Caco-2 (cell line): ENCODE measurements around the gene ERBB4. TPM values are rescaled to one million over a fixed set of nuclear protein-coding genes. Genes with fewer than 3 reads are reported as not detected.

Experiments
- BruUV-seq: library from RNA; stranded (reverse); fragments of 400-500 nt; replicated peaks from 2 replicates; lab custom pipeline; 2021; lab: Mats Ljungman, UMichigan
- CTCF ChIA-PET: fragments of 300-600 bp; sonication (Branson Sonifier 250); formaldehyde crosslinking; loops from one replicate; lab custom pipeline; 2022; ENCODE audit warnings: antibody characterized with exemption; lab: Charles Lee
- POLR2A ChIA-PET: fragments of 300-600 bp; sonication (Branson Sonifier 250); formaldehyde crosslinking; loops from one replicate; lab custom pipeline; 2022; ENCODE audit warnings: antibody characterized with exemption; lab: Charles Lee
- DNase-seq, 2 experiments: peaks; one replicate each; pipeline versions ENCODE4 v3.0.0 to v3.0.0-alpha.2; 2020 to 2022
- H3K27me3 ChIP-seq: replicated peaks from 2 replicates; pipeline ENCODE4 v1.6.0; 2011; ENCODE audit warnings: low read length; ENCODE audit not compliant: control insufficient read depth, insufficient read depth
- H3K36me3 ChIP-seq: 2 replicates; pipeline ENCODE4 v1.5.1; 2011; ENCODE audit warnings: low read length; ENCODE audit not compliant: control insufficient read depth, insufficient read depth
- H3K4me1 ChIP-seq: fragments of 250-450 bp; sonication (Bioruptor Pico); 2 replicates; pipeline ENCODE4 v1.5.1; 2020; ENCODE audit warnings: mild to moderate bottlenecking
- H3K4me3 ChIP-seq: 2 replicates; pipeline ENCODE4 v1.5.1; 2011; ENCODE audit warnings: low read depth, mild to moderate bottlenecking, control low read depth, low read length
- H3K9me3 ChIP-seq: fragments of 250-450 bp; sonication (Bioruptor Pico); 2 replicates; pipeline ENCODE4 v1.5.1; 2020; ENCODE audit warnings: mild to moderate bottlenecking, moderate library complexity
- H3K27ac Mint-ChIP-seq: one replicate; pipeline ENCODE4 v1.8.0; 2022; ENCODE audit warnings: mixed read lengths; ENCODE audit not compliant: unreplicated experiment
- H3K27me3 Mint-ChIP-seq: one replicate; pipeline ENCODE4 v1.8.0; 2022; ENCODE audit warnings: mixed read lengths; ENCODE audit not compliant: insufficient read depth, unreplicated experiment
- H3K36me3 Mint-ChIP-seq: one replicate; pipeline ENCODE4 v1.8.0; 2022; ENCODE audit warnings: mild to moderate bottlenecking, mixed read lengths; ENCODE audit not compliant: insufficient read depth, unreplicated experiment
- H3K4me1 Mint-ChIP-seq: one replicate; pipeline ENCODE4 v1.8.0; 2022; ENCODE audit warnings: low read depth, mixed read lengths; ENCODE audit not compliant: unreplicated experiment
- H3K4me3 Mint-ChIP-seq: one replicate; pipeline ENCODE4 v1.8.0; 2022; ENCODE audit warnings: mild to moderate bottlenecking, moderate library complexity, mixed read lengths; ENCODE audit not compliant: unreplicated experiment
- H3K9me3 Mint-ChIP-seq: one replicate; pipeline ENCODE4 v1.8.0; 2022; ENCODE audit warnings: mixed read lengths; ENCODE audit not compliant: unreplicated experiment
- CTCF ChIP-seq, 2 experiments: fragments of 200-600 bp in 1 of 2; IDR thresholded peaks; 1 replicate in 1 of 2; 2 replicates in 1 of 2; pipeline versions ENCODE4 v1.5.1 to v1.8.0; 2011 to 2022; ENCODE audit warnings: antibody characterized with exemption in 1 of 2, control low read depth in 1 of 2, inconsistent platforms in 1 of 2, low read depth in 1 of 2, low read length in 1 of 2, mild to moderate bottlenecking in 1 of 2, moderate library complexity in 1 of 2; ENCODE audit not compliant: insufficient read depth in 1 of 2, severe bottlenecking in 1 of 2, unreplicated experiment in 1 of 2
- intact Hi-C: fragments of 100-400 bp; cut with micrococcal nuclease; formaldehyde crosslinking; loops from one replicate; pipeline ENCODE4 v1.10.0; 2022; ENCODE audit not compliant: unreplicated experiment
- total RNA-seq: library from RNA; stranded (reverse); gene quantifications from 2 replicates; pipeline ENCODE4 v1.2.3, GENCODE V29; 2022

The ERBB4 gene
- total RNA-seq, 1 experiment from 2014 or later, result not detected

- H3K27ac Mint-ChIP-seq, result no peak overlapping the region
- no peaks in the 10 kb centered on the region for H3K4me1 Mint-ChIP-seq
- no TSS peak for BruUV-seq
- Histone ChIP-seq H3K4me1 (no peaks in the 10 kb centered on the region), H3K36me3 (no peaks in the 10 kb centered on the region), H3K27me3 (no peaks in the 10 kb centered on the region), H3K4me3 (no peak overlapping the region), H3K9me3 (no peaks in the 10 kb centered on the region)
- intact Hi-C loops, result no loop called here
- no peak for TF ChIP-seq CTCF (IDR thresholded peaks at IDR 0.05; ENCODE audit: insufficient read depth in 1 of 2, low read depth in 1 of 2, low read length in 1 of 2, severe bottlenecking in 1 of 2, unreplicated experiment in 1 of 2)
- H3K4me3 Mint-ChIP-seq, result no peak overlapping the region
- ChIA-PET POLR2A (no interaction called here), CTCF (no interaction called here)
- no peaks in the 10 kb centered on the region for H3K27me3 Mint-ChIP-seq
- no peaks in the 10 kb centered on the region for H3K9me3 Mint-ChIP-seq
- no peak for DNase-seq
- H3K36me3 Mint-ChIP-seq, result no peaks in the 10 kb centered on the region
These were observed 1189.6 kb downstream of the ERBB4 start for GRCh38 chr2:211349031-211349430.

- Histone ChIP-seq H3K9me3 (no peaks in the 10 kb centered on the region), H3K4me3 (no peak overlapping the region), H3K4me1 (no peaks in the 10 kb centered on the region), H3K36me3 (no peaks in the 10 kb centered on the region), H3K27me3 (no peaks in the 10 kb centered on the region)
- no TSS peak for BruUV-seq
- Mint-ChIP-seq H3K27me3 (no peaks in the 10 kb centered on the region), H3K4me3 (no peak overlapping the region), H3K36me3 (no peaks in the 10 kb centered on the region), H3K27ac (no peak overlapping the region), H3K4me1 (no peaks in the 10 kb centered on the region), H3K9me3 (no peaks in the 10 kb centered on the region)
- no peak for TF ChIP-seq CTCF (IDR thresholded peaks at IDR 0.05; ENCODE audit: insufficient read depth in 1 of 2, low read depth in 1 of 2, low read length in 1 of 2, severe bottlenecking in 1 of 2, unreplicated experiment in 1 of 2)
- intact Hi-C loops, result no loop called here
- ChIA-PET POLR2A (no interaction called here), CTCF (no interaction called here)
- DNase-seq, result no peak
These were observed 1191.3 kb downstream of the ERBB4 start for GRCh38 chr2:211347328-211347727.

GRCh38 chr2:211344289-211344688 is 1194.3 kb downstream of the ERBB4 start:
- CTCF ChIA-PET, result no interaction called here
- TF ChIP-seq CTCF (IDR thresholded peaks at IDR 0.05; ENCODE audit: insufficient read depth in 1 of 2, low read depth in 1 of 2, low read length in 1 of 2, severe bottlenecking in 1 of 2, unreplicated experiment in 1 of 2), result no peak
- H3K9me3 ChIP-seq, result no peaks in the 10 kb centered on the region; the same call in 1 of the 2 replicates

More at GRCh38 chr2:211344289-211344688, 1194.3 kb downstream of the ERBB4 start:
- Mint-ChIP-seq H3K4me3 (no peak overlapping the region), H3K36me3 (no peaks in the 10 kb centered on the region), H3K27me3 (no peaks in the 10 kb centered on the region), H3K4me1 (no peaks in the 10 kb centered on the region), H3K27ac (no peak overlapping the region), H3K9me3 (no peaks in the 10 kb centered on the region)
- Histone ChIP-seq H3K27me3 (no peaks in the 10 kb centered on the region), H3K36me3 (no peaks in the 10 kb centered on the region), H3K4me3 (no peak overlapping the region), H3K4me1 (no peaks in the 10 kb centered on the region)
- DNase-seq, result no peak
- POLR2A ChIA-PET, result no interaction called here
- intact Hi-C loops, result no loop called here
- BruUV-seq, result no TSS peak
